B cell (primary cell): Measurements from ENCODE around the gene GRAMD2A. TPM values are rescaled to one million over a fixed set of nuclear protein-coding genes. Genes with fewer than 3 reads are reported as not detected.

Experiments used
- ATAC-seq: fragments of 200-7000 bp; cut with Tn5 transposase; one replicate; pipeline ENCODE4 v1.10.0; 2021; ENCODE audit warnings: low read depth, mild to moderate bottlenecking, moderate number of reproducible peaks, moderate library complexity
- CTCF ChIA-PET: fragments of 350-600 bp; sonication (Branson Sonifier 250); formaldehyde crosslinking; loops from one replicate; lab custom pipeline; 2021; ENCODE audit warnings: antibody characterized with exemption, inconsistent platforms; lab: Charles Lee
- POLR2A ChIA-PET: fragments of 350-600 bp; sonication (Branson Sonifier 250); formaldehyde crosslinking; loops from one replicate; lab custom pipeline; 2021; ENCODE audit warnings: antibody characterized with exemption; lab: Charles Lee
- DNase-seq: peaks from one replicate; pipeline ENCODE4 v3.0.0; 2013
- H2AFZ ChIP-seq: 2 replicates; pipeline ENCODE4 v1.6.1; 2012; ENCODE audit warnings: mild to moderate bottlenecking, low read depth, low read length; ENCODE audit not compliant: insufficient read depth, poor library complexity, severe bottlenecking
- H3K27ac ChIP-seq, 2 donors: 1 replicate in 1 of 2; 2 replicates in 1 of 2; pipeline ENCODE4 v1.5.1; 2012 to 2013; ENCODE audit warnings: low read length in 2 of 2, mild to moderate bottlenecking in 2 of 2, moderate library complexity in 1 of 2
- H3K27me3 ChIP-seq, 4 experiments: fragments of 200-600 bp in 1 of 4; sonication (generic) in 1 of 4; replicated peaks in 1 of 4; 1 replicate in 2 of 4; 2 replicates in 2 of 4; pipeline versions ENCODE4 v1.6.1 to v1.7.0; 2013 to 2016; ENCODE audit warnings: low read length in 3 of 4, mild to moderate bottlenecking in 2 of 4, mixed read lengths in 1 of 4, moderate library complexity in 1 of 4; ENCODE audit not compliant: insufficient read depth in 4 of 4, control insufficient read depth in 3 of 4; ENCODE audit errors: control extremely low read depth in 1 of 4
- H3K36me3 ChIP-seq, 2 experiments: replicated peaks in 1 of 2; 1 replicate in 1 of 2; 2 replicates in 1 of 2; pipeline versions ENCODE4 v1.6.1 to v1.7.1; 2013; ENCODE audit warnings: low read length in 1 of 2; ENCODE audit not compliant: insufficient read depth in 2 of 2, control insufficient read depth in 1 of 2; ENCODE audit errors: control extremely low read depth in 1 of 2, extremely low read depth in 1 of 2
- H3K4me1 ChIP-seq, 2 donors: fragments of 200-600 bp in 1 of 2; sonication (generic) in 1 of 2; 1 replicate in 1 of 2; 2 replicates in 1 of 2; pipeline versions ENCODE4 v1.5.1 to v1.6.1; 2013 to 2017; ENCODE audit warnings: low read length in 2 of 2; ENCODE audit not compliant: control insufficient read depth in 2 of 2, insufficient read depth in 2 of 2
- H3K4me2 ChIP-seq: replicated peaks from 2 replicates; pipeline ENCODE3; 2012; ENCODE audit warnings: mild to moderate bottlenecking, low read depth, low read length; ENCODE audit not compliant: poor library complexity, severe bottlenecking
- H3K4me3 ChIP-seq, 5 experiments: fragments of 200-600 bp in 1 of 5; sonication (generic) in 1 of 5; 1 replicate in 3 of 5; 2 replicates in 2 of 5; pipeline versions ENCODE4 v1.5.1 to v1.7.0; 2011 to 2016; ENCODE audit warnings: low read length in 4 of 5, mild to moderate bottlenecking in 4 of 5, low read depth in 2 of 5, control low read depth in 1 of 5, moderate library complexity in 1 of 5; ENCODE audit not compliant: insufficient read depth in 1 of 5; ENCODE audit errors: control extremely low read depth in 1 of 5, extremely low read depth in 1 of 5
- H3K79me2 ChIP-seq: fragments of 200-600 bp; sonication (generic); one replicate; pipeline ENCODE4 v1.6.0; 2016; ENCODE audit warnings: low read length; ENCODE audit not compliant: control insufficient read depth, insufficient read depth
- H3K9ac ChIP-seq: fragments of 200-600 bp; sonication (generic); 2 replicates; pipeline ENCODE4 v1.6.1; 2017; ENCODE audit warnings: mild to moderate bottlenecking, low read length, moderate library complexity
- H3K9me3 ChIP-seq, 3 donors: one replicate each; pipeline versions ENCODE4 v1.6.1 to v1.7.1; 2013; ENCODE audit warnings: low read length in 2 of 3; ENCODE audit not compliant: control insufficient read depth in 2 of 3, insufficient read depth in 1 of 3; ENCODE audit errors: control extremely low read depth in 1 of 3
- H4K20me1 ChIP-seq: 2 replicates; pipeline ENCODE4 v1.6.0; 2012; ENCODE audit warnings: mild to moderate bottlenecking, low read length; ENCODE audit not compliant: insufficient read depth, control insufficient read depth, poor library complexity, severe bottlenecking
- H3K27ac Mint-ChIP-seq: one replicate; pipeline ENCODE4 v1.8.0; 2021; ENCODE audit warnings: mixed read lengths
- H3K27me3 Mint-ChIP-seq: one replicate; pipeline ENCODE4 v1.8.0; 2021; ENCODE audit warnings: mixed read lengths
- H3K4me1 Mint-ChIP-seq: one replicate; pipeline ENCODE4 v1.8.0; 2021; ENCODE audit warnings: mixed read lengths
- H3K4me3 Mint-ChIP-seq: one replicate; pipeline ENCODE4 v1.8.0; 2021; ENCODE audit warnings: mixed read lengths
- H3K9me3 Mint-ChIP-seq: one replicate; pipeline ENCODE4 v1.8.0; 2022; ENCODE audit warnings: mixed read lengths; ENCODE audit not compliant: insufficient read depth
- EZH2 ChIP-seq: IDR thresholded peaks from 2 replicates; pipeline ENCODE4 v1.6.1; 2012; ENCODE audit warnings: borderline replicate concordance, low read depth, mild to moderate bottlenecking, moderate library complexity, low read length; ENCODE audit not compliant: insufficient read depth, poor library complexity, severe bottlenecking
- WGBS: methylation state at CpG from one replicate; pipeline ENCODE4 v1.1.5; 2013; ENCODE audit warnings: missing lambda C conversion rate; ENCODE audit not compliant: insufficient coverage; 5-methylcytosine and 5-hydroxymethylcytosine counted together
- intact Hi-C: fragments of 100-400 bp; cut with micrococcal nuclease; formaldehyde crosslinking; loops from one replicate; pipeline ENCODE4 v1.10.0; 2022
- polyA plus RNA-seq: library from polyadenylated mRNA; depleted of rRNA; stranded (reverse); fragments of >200 nt; gene quantifications from 2 replicates; pipeline ENCODE4 v1.2.3, GENCODE V29; 2012
- total RNA-seq, 2 donors: library from RNA; stranded (reverse); fragments of 120-200 nt in 1 of 2; gene quantifications; 1 replicate in 1 of 2; 2 replicates in 1 of 2; pipeline versions ENCODE4 v1.2.3 to v1.2.4, GENCODE V29; 2013 to 2022
- TF ChIP-seq, protein P1 (sequence below): fragments of 200-600 bp; IDR thresholded peaks from one replicate; pipeline ENCODE4 v1.8.0; 2022; ENCODE audit warnings: antibody characterized with exemption, mild to moderate bottlenecking

Gene GRAMD2A
- total and polyA plus RNA-seq, 2 donors (not counting 1 experiment from before 2014, with no cell fraction given), result not detected

DNA sequence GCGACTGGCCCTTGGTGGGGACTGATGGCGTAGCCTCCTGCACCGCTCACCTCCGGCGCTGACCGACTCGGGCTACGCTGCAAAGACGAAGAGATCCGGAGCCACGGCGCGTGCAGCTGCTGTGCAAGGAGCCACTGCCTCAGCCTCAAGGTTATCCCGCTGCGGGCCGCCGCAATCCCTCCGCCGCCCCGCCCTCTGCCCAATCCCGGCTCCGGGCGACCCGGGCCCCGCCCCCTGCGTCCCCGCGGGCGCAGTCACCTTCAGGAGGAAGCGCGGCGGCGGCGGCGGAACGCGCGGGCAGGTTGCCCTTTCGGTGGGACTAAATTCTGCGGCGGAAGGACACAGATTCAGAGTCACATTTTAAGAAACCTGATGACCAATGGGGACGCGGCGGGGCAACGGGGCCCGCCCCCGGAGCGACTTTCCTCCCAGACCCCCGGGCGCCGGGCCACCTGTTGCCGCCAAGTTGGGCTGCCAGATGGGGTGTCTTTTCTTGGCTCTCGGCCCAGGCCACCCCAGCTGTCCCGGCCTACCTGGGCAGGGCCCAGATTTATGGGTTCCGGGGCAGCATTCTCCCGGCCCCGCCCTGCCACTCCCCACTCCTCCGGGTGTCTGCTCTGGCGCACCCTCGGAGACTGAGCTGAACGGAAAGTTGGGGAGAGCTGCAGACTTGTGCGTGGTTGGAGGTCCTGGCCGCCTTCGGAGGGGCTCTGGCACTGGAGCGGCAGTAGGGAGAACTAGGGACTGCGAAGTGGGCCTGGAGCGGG lies 33.7 kb upstream of the GRAMD2A start, which contains the start of gene PKM:
Gene PKM, minus strand, starts transcription at position 125 of the 767 bp plus-strand sequence. CDS start 12,093 bp downstream, outside the sequence.
- Histone ChIP-seq H3K4me2 (peak within 1 kb of the TSS; percentile 90), H3K4me3 (peak within 1 kb of the TSS; percentile 77 to 96 (median 93)), H3K27me3 (no peaks in the 10 kb centered on the region), H3K27ac (peak within 1 kb of the TSS; percentile 91 to 94), H3K4me1 (peaks cover 37 to 44% of the 10 kb centered on the region in 2 donors), H3K9ac (peak within 1 kb of the TSS; percentile 80), H2AFZ (peak within 1 kb of the TSS; percentile 85), H3K79me2 (peaks cover 24% of the 10 kb centered on the region), H3K9me3 (no peaks in the 10 kb centered on the region), H3K36me3 (no peaks in the 10 kb centered on the region), H4K20me1 (peaks cover 35% of the 10 kb centered on the region)
- POLR2A ChIA-PET, result interaction anchor here (0.6 to 1.6 kb wide), 3 partner anchors 8 to 242 kb away, joined by 3 read pairs; no protein-coding TSS in a partner anchor
- H3K4me3 Mint-ChIP-seq, result peak within 1 kb of the TSS; percentile 94
- ATAC-seq, result peak; percentile 52
- peak within 1 kb of the TSS; percentile 97 for H3K27ac Mint-ChIP-seq
- DNase-seq, result peak; percentile 96
- no peaks in the 10 kb centered on the region for H3K9me3 Mint-ChIP-seq
- under 1% methylated on average over 66 of the region's 67 CpGs for WGBS
- CTCF ChIA-PET, result interaction anchor here (0.8 to 6.8 kb wide), 7 partner anchors 8 to 56 kb away, joined by 3 to 87 read pairs (median 3); partner anchors contain the start of gene GRAMD2A
- TF ChIP-seq, protein P1, sequence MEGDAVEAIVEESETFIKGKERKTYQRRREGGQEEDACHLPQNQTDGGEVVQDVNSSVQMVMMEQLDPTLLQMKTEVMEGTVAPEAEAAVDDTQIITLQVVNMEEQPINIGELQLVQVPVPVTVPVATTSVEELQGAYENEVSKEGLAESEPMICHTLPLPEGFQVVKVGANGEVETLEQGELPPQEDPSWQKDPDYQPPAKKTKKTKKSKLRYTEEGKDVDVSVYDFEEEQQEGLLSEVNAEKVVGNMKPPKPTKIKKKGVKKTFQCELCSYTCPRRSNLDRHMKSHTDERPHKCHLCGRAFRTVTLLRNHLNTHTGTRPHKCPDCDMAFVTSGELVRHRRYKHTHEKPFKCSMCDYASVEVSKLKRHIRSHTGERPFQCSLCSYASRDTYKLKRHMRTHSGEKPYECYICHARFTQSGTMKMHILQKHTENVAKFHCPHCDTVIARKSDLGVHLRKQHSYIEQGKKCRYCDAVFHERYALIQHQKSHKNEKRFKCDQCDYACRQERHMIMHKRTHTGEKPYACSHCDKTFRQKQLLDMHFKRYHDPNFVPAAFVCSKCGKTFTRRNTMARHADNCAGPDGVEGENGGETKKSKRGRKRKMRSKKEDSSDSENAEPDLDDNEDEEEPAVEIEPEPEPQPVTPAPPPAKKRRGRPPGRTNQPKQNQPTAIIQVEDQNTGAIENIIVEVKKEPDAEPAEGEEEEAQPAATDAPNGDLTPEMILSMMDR, result no peak
- TF ChIP-seq EZH2, result no peak
- intact Hi-C loops, result no loop called here
- H3K27me3 Mint-ChIP-seq, result no peaks in the 10 kb centered on the region
- peaks cover 38% of the 10 kb centered on the region for H3K4me1 Mint-ChIP-seq
